Activated T-helper 1 cell treated with anti-CD3 and anti-CD28 coated beads, Interleukin-2, amount 50 U/mL, for 16 hours (primary cell): Measurements from ENCODE around the gene ARHGEF19.
A peak's percentile ranks its signal among the peaks of the same experiment; 100 is the strongest.
"Not testable (repeated sequence)": the region's sequence is repeated elsewhere in the genome, so short reads cannot be mapped to it uniquely, and the experiment has no call there.

Experiments used
- DNase-seq, 2 donors: peaks; one replicate each; pipeline ENCODE4 v3.0.0-alpha.2; 2020; ENCODE audit warnings: low read depth in 1 of 2, low spot score in 1 of 2

ARHGEF19 gene

GRCh38 chr1:16167331-16168143 lies 44.9 kb downstream of the ARHGEF19 start:
- DNase-seq: peak; percentile 30 to 49

- no peak for DNase-seq
Observed at GRCh38 chr1:16166117-16166516, 46.3 kb downstream of the ARHGEF19 start.

GRCh38 chr1:16165548-16165947 lies 46.9 kb downstream of the ARHGEF19 start:
- no peak for DNase-seq

- no peak for DNase-seq
Observed at GRCh38 chr1:16165073-16165364, 47.4 kb downstream of the ARHGEF19 start.

GRCh38 chr1:16164213-16165072 lies 48.0 kb downstream of the ARHGEF19 start:
- DNase-seq: no peak

GRCh38 chr1:16163608-16164212 lies 48.7 kb downstream of the ARHGEF19 start:
- DNase-seq: not testable (repeated sequence)

GRCh38 chr1:16162163-16162822 lies 50.2 kb downstream of the ARHGEF19 start:
- DNase-seq: peak; percentile 40 to 41

GRCh38 chr1:16161717-16162116 lies 50.7 kb downstream of the ARHGEF19 start:
- DNase-seq: no peak

- DNase-seq: no peak
Observed at GRCh38 chr1:16158993-16159831, 53.2 kb downstream of the ARHGEF19 start.

- no peak for DNase-seq
Observed at GRCh38 chr1:16158025-16158424, 54.4 kb downstream of the ARHGEF19 start.

- no peak for DNase-seq
Observed at GRCh38 chr1:16156848-16157495, 55.5 kb downstream of the ARHGEF19 start.

GRCh38 chr1:16155537-16156410 lies 56.7 kb downstream of the ARHGEF19 start, which contains the start of gene EPHA2:
Gene EPHA2, minus strand, starts transcription at chr1:16156069. Its CDS starts 137 bp downstream, at chr1:16155932.
- DNase-seq: no peak

- no peak for DNase-seq
Observed at GRCh38 chr1:16153999-16154673, 58.3 kb downstream of the ARHGEF19 start.

GRCh38 chr1:16153096-16153998 lies 59.1 kb downstream of the ARHGEF19 start:
- DNase-seq: no peak

- no peak for DNase-seq
Observed at GRCh38 chr1:16152481-16153087, 59.9 kb downstream of the ARHGEF19 start.

GRCh38 chr1:16151995-16152384 lies 60.5 kb downstream of the ARHGEF19 start:
- no peak for DNase-seq
